ENCODE data around the gene CYP27C1. TPM values are rescaled to one million over a fixed set of nuclear protein-coding genes. Genes with fewer than 3 reads are reported as not detected.

Gene CYP27C1
- total and polyA plus RNA-seq, 4 donors, result 0.02 to 0.14 (median 0.07) TPM

DNA sequence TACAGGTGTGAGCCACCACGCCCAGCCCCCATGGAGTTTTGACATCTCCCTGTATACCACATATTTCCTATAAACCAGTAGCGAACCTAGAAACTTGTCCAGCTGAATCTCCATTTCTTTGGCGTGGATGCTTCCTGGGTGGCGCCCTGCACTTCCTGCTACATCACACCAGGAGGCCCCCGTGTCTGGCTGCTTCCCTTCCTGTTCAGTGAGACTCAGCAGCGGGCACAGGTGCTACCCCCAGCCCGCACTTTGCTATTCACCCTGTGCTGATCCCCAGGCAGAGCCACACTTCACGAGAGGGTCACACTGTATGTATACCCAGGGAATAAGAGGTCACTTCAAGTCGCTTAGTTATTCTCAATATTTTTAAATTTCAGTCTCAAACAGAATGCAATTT lies 35.0 kb downstream of the CYP27C1 start:
- Histone ChIP-seq H3K9me3 (ENCODE audit: control insufficient read depth in 4 of 4, low read length in 3 of 4) (no peaks in the 10 kb centered on the region), H3K27me3 (ENCODE audit: control insufficient read depth in 4 of 4, insufficient read depth in 4 of 4, low read length in 3 of 4) (no peaks in the 10 kb centered on the region), H3K4me1 (ENCODE audit: control insufficient read depth in 4 of 4, insufficient read depth in 4 of 4, low read length in 3 of 4) (no peaks in the 10 kb centered on the region), H3K36me3 (ENCODE audit: control insufficient read depth in 4 of 4, insufficient read depth in 3 of 4, low read depth in 1 of 4, low read length in 3 of 4) (no peaks in the 10 kb centered on the region), H3K27ac (ENCODE audit: low read depth in 1 of 2, low read length in 2 of 2) (no peak overlapping the region), H3K4me3 (ENCODE audit: low read depth in 1 of 3, low read length in 3 of 3) (no peak overlapping the region), H3K9ac (ENCODE audit: low read depth in 1 of 2, low read length in 2 of 2) (no peak overlapping the region)
- DNase-seq (ENCODE audit: low spot score), result no peak
- TF ChIP-seq, protein P1, sequence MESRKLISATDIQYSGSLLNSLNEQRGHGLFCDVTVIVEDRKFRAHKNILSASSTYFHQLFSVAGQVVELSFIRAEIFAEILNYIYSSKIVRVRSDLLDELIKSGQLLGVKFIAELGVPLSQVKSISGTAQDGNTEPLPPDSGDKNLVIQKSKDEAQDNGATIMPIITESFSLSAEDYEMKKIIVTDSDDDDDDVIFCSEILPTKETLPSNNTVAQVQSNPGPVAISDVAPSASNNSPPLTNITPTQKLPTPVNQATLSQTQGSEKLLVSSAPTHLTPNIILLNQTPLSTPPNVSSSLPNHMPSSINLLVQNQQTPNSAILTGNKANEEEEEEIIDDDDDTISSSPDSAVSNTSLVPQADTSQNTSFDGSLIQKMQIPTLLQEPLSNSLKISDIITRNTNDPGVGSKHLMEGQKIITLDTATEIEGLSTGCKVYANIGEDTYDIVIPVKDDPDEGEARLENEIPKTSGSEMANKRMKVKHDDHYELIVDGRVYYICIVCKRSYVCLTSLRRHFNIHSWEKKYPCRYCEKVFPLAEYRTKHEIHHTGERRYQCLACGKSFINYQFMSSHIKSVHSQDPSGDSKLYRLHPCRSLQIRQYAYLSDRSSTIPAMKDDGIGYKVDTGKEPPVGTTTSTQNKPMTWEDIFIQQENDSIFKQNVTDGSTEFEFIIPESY (IDR thresholded peaks at IDR 0.05), result no peak
- TF ChIP-seq EGR1 (IDR thresholded peaks at IDR 0.05; ENCODE audit: low read depth in 2 of 2) (no peak), TAF1 (conservative IDR thresholded peaks at IDR 0.05) (no peak), SP1 (IDR thresholded peaks at IDR 0.05) (no peak), FOXA1 (IDR thresholded peaks at IDR 0.05) (no peak), HNF4G (IDR thresholded peaks at IDR 0.05) (no peak), YY1 (IDR thresholded peaks at IDR 0.05) (no peak), NR2F2 (IDR thresholded peaks at IDR 0.05) (no peak), FOXA2 (IDR thresholded peaks at IDR 0.05) (no peak), HNF4A (conservative IDR thresholded peaks at IDR 0.05) (no peak), JUND (IDR thresholded peaks at IDR 0.05) (no peak)
- TF ChIP-seq, protein P2, sequence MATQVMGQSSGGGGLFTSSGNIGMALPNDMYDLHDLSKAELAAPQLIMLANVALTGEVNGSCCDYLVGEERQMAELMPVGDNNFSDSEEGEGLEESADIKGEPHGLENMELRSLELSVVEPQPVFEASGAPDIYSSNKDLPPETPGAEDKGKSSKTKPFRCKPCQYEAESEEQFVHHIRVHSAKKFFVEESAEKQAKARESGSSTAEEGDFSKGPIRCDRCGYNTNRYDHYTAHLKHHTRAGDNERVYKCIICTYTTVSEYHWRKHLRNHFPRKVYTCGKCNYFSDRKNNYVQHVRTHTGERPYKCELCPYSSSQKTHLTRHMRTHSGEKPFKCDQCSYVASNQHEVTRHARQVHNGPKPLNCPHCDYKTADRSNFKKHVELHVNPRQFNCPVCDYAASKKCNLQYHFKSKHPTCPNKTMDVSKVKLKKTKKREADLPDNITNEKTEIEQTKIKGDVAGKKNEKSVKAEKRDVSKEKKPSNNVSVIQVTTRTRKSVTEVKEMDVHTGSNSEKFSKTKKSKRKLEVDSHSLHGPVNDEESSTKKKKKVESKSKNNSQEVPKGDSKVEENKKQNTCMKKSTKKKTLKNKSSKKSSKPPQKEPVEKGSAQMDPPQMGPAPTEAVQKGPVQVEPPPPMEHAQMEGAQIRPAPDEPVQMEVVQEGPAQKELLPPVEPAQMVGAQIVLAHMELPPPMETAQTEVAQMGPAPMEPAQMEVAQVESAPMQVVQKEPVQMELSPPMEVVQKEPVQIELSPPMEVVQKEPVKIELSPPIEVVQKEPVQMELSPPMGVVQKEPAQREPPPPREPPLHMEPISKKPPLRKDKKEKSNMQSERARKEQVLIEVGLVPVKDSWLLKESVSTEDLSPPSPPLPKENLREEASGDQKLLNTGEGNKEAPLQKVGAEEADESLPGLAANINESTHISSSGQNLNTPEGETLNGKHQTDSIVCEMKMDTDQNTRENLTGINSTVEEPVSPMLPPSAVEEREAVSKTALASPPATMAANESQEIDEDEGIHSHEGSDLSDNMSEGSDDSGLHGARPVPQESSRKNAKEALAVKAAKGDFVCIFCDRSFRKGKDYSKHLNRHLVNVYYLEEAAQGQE (IDR thresholded peaks at IDR 0.05), result no peak
- TF ChIP-seq, protein P3, sequence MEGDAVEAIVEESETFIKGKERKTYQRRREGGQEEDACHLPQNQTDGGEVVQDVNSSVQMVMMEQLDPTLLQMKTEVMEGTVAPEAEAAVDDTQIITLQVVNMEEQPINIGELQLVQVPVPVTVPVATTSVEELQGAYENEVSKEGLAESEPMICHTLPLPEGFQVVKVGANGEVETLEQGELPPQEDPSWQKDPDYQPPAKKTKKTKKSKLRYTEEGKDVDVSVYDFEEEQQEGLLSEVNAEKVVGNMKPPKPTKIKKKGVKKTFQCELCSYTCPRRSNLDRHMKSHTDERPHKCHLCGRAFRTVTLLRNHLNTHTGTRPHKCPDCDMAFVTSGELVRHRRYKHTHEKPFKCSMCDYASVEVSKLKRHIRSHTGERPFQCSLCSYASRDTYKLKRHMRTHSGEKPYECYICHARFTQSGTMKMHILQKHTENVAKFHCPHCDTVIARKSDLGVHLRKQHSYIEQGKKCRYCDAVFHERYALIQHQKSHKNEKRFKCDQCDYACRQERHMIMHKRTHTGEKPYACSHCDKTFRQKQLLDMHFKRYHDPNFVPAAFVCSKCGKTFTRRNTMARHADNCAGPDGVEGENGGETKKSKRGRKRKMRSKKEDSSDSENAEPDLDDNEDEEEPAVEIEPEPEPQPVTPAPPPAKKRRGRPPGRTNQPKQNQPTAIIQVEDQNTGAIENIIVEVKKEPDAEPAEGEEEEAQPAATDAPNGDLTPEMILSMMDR (IDR thresholded peaks at IDR 0.05; ENCODE audit: low read depth, low read length, missing input control), result no peak
- TF ChIP-seq, protein P4, sequence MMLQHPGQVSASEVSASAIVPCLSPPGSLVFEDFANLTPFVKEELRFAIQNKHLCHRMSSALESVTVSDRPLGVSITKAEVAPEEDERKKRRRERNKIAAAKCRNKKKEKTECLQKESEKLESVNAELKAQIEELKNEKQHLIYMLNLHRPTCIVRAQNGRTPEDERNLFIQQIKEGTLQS (IDR thresholded peaks at IDR 0.05), result no peak
- TF ChIP-seq, protein P5, sequence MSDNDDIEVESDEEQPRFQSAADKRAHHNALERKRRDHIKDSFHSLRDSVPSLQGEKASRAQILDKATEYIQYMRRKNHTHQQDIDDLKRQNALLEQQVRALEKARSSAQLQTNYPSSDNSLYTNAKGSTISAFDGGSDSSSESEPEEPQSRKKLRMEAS (IDR thresholded peaks at IDR 0.05), result no peak
- 80% methylated on average over 9 of the region's 9 CpGs for WGBS

DNA sequence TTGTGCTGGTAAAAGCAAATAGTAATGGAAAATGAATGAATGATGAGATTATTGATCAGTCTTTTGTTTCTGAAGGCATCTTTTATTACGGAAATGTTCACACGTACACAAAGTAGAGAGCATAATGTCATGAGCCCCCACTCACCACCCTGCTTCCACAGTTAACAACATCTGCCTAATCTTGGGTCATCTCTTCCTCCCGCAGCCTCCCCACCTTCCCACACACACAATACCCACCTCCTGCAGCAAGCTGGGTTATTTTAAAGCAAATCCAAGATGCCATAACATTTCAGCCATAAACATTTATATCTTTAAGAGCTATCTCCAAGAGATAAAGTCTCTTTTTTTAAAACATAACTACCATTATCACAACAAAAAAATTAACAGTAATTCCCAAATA lies 36.3 kb downstream of the CYP27C1 start:
- WGBS, result 81% methylated on average over 3 of the region's 3 CpGs
- H3K9me3 ChIP-seq (ENCODE audit: control insufficient read depth in 4 of 4, low read length in 3 of 4), result no peaks in the 10 kb centered on the region
- H3K27me3 ChIP-seq (ENCODE audit: control insufficient read depth in 4 of 4, insufficient read depth in 4 of 4, low read length in 3 of 4), result no peaks in the 10 kb centered on the region
- H3K4me1 ChIP-seq (ENCODE audit: control insufficient read depth in 4 of 4, insufficient read depth in 4 of 4, low read length in 3 of 4), result no peaks in the 10 kb centered on the region
- TF ChIP-seq, protein P4 (IDR thresholded peaks at IDR 0.05), result no peak
- no peak for TF ChIP-seq NR2F2 (IDR thresholded peaks at IDR 0.05)
- no peak for TF ChIP-seq FOXA1 (IDR thresholded peaks at IDR 0.05)
- TF ChIP-seq EGR1 (IDR thresholded peaks at IDR 0.05; ENCODE audit: low read depth in 2 of 2), result no peak
- no peak for TF ChIP-seq RXRA (IDR thresholded peaks at IDR 0.05)
- TF ChIP-seq SP1 (IDR thresholded peaks at IDR 0.05), result no peak
- no peak for TF ChIP-seq YY1 (IDR thresholded peaks at IDR 0.05)
- no peak for TF ChIP-seq GABPA (IDR thresholded peaks at IDR 0.05 in 1 of 2, conservative IDR thresholded peaks at IDR 0.05 in 1 of 2)
- TF ChIP-seq, protein P3 (IDR thresholded peaks at IDR 0.05; ENCODE audit: low read depth, low read length, missing input control), result no peak
- TF ChIP-seq JUND (IDR thresholded peaks at IDR 0.05), result no peak
- no peak for TF ChIP-seq RAD21 (IDR thresholded peaks at IDR 0.05)
- no peak for TF ChIP-seq FOXA2 (IDR thresholded peaks at IDR 0.05)
- TF ChIP-seq HNF4A (conservative IDR thresholded peaks at IDR 0.05), result no peak
- TF ChIP-seq HNF4G (IDR thresholded peaks at IDR 0.05), result no peak
- TF ChIP-seq, protein P1 (IDR thresholded peaks at IDR 0.05), result no peak
- H3K4me3 ChIP-seq (ENCODE audit: low read depth in 1 of 3, low read length in 3 of 3), result no peak overlapping the region
- no peak overlapping the region for H3K27ac ChIP-seq (ENCODE audit: low read depth in 1 of 2, low read length in 2 of 2)
- no peaks in the 10 kb centered on the region for H3K36me3 ChIP-seq (ENCODE audit: control insufficient read depth in 4 of 4, insufficient read depth in 3 of 4, low read depth in 1 of 4, low read length in 3 of 4)
- no peak for DNase-seq (ENCODE audit: low spot score)
- H3K9ac ChIP-seq (ENCODE audit: low read depth in 1 of 2, low read length in 2 of 2), result no peak overlapping the region

All from liver (tissue), 9 donors.